Endothelial cell (in vitro differentiated cells): ENCODE measurements around the gene AP4M1. TPM values are rescaled to one million over a fixed set of nuclear protein-coding genes. Genes with fewer than 3 reads are reported as not detected.

Source experiments
- DNase-seq: peaks from one replicate; pipeline ENCODE4 v3.0.0; 2021; ENCODE audit warnings: low spot score
- H3K27ac Mint-ChIP-seq: one replicate; pipeline ENCODE4 v1.8.0; 2021; ENCODE audit warnings: mixed read lengths, inconsistent platforms; ENCODE audit not compliant: unreplicated experiment
- H3K27me3 Mint-ChIP-seq: one replicate; pipeline ENCODE4 v1.8.0; 2021; ENCODE audit warnings: mild to moderate bottlenecking, moderate library complexity, mixed read lengths, inconsistent platforms; ENCODE audit not compliant: unreplicated experiment
- H3K36me3 Mint-ChIP-seq: one replicate; pipeline ENCODE4 v1.8.0; 2021; ENCODE audit warnings: mild to moderate bottlenecking, low read depth, mixed read lengths, inconsistent platforms; ENCODE audit not compliant: unreplicated experiment
- H3K4me1 Mint-ChIP-seq: one replicate; pipeline ENCODE4 v1.8.0; 2021; ENCODE audit warnings: mild to moderate bottlenecking, mixed read lengths, inconsistent platforms; ENCODE audit not compliant: unreplicated experiment
- H3K4me3 Mint-ChIP-seq: one replicate; pipeline ENCODE4 v1.8.0; 2021; ENCODE audit warnings: mild to moderate bottlenecking, mixed read lengths, inconsistent platforms; ENCODE audit not compliant: unreplicated experiment
- H3K9me3 Mint-ChIP-seq: one replicate; pipeline ENCODE4 v1.8.0; 2021; ENCODE audit warnings: mixed read lengths, inconsistent platforms; ENCODE audit not compliant: unreplicated experiment
- total RNA-seq: library from RNA; stranded (reverse); fragmentation: NEBNext Ultra II Directional; extraction: Animal tissue kit (Norgen Biotek cat#: 25700); gene quantifications from one replicate; pipeline ENCODE4 v1.2.1, GENCODE V29; 2021; ENCODE audit not compliant: unreplicated experiment
- TF ChIP-seq, protein P1 (sequence below): fragments of 200-600 bp; sonication (generic); IDR thresholded peaks from one replicate; pipeline ENCODE4 v1.5.0; 2021; ENCODE audit warnings: antibody characterized with exemption; ENCODE audit not compliant: unreplicated experiment

The AP4M1 gene
- total RNA-seq, 1 donor from 2014 or later = 17.8 TPM

GRCh38 chr7:100077205-100077604, 24.2 kb upstream of the AP4M1 start:
- Mint-ChIP-seq H3K27me3 (peaks cover 29% of the 10 kb centered on the region), H3K4me3 (peak overlapping the region; percentile 44), H3K9me3 (peaks cover 4% of the 10 kb centered on the region), H3K36me3 (peaks cover 62% of the 10 kb centered on the region), H3K4me1 (peaks cover 17% of the 10 kb centered on the region), H3K27ac (no peak overlapping the region)
- TF ChIP-seq, protein P1, sequence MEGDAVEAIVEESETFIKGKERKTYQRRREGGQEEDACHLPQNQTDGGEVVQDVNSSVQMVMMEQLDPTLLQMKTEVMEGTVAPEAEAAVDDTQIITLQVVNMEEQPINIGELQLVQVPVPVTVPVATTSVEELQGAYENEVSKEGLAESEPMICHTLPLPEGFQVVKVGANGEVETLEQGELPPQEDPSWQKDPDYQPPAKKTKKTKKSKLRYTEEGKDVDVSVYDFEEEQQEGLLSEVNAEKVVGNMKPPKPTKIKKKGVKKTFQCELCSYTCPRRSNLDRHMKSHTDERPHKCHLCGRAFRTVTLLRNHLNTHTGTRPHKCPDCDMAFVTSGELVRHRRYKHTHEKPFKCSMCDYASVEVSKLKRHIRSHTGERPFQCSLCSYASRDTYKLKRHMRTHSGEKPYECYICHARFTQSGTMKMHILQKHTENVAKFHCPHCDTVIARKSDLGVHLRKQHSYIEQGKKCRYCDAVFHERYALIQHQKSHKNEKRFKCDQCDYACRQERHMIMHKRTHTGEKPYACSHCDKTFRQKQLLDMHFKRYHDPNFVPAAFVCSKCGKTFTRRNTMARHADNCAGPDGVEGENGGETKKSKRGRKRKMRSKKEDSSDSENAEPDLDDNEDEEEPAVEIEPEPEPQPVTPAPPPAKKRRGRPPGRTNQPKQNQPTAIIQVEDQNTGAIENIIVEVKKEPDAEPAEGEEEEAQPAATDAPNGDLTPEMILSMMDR = no peak
- no peak for DNase-seq

DNA sequence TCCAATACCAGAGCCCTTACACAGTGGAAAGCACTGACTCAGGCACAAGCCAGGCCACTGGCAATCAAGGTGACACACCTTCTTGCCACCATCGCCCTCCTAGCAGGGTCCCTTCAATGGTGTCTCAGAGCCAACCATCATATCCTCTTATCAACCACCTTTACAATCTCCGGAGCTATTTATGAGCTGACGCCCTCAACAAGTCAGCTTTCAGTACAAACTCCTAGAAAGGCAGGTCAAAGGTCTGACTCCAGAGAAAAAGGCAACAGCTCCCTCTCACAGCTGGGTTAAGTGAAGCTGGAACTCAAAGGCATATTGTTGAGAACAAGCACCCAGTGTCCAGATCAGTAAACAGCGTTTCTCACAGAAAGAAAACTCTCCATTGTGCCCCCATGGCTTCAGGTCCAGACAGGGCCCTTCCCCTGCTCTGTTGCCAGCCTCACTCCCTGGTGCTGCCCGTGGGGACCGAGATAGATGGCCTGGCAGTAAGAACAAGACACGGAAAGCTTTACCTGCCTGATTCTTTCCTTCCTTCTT, 22.4 kb upstream of the AP4M1 start:
- no peak for DNase-seq
- Mint-ChIP-seq H3K36me3 (peaks cover 48% of the 10 kb centered on the region), H3K4me1 (peaks cover 22% of the 10 kb centered on the region), H3K4me3 (peak overlapping the region; percentile 87), H3K9me3 (no peaks in the 10 kb centered on the region), H3K27me3 (peaks cover 32% of the 10 kb centered on the region), H3K27ac (peak overlapping the region; percentile 74)
- TF ChIP-seq, protein P1 = no peak

GRCh38 chr7:100080907-100081534, 20.4 kb upstream of the AP4M1 start:
- TF ChIP-seq, protein P1 = no peak
- DNase-seq = no peak

GRCh38 chr7:100081535-100082102, 19.8 kb upstream of the AP4M1 start, which contains the start of gene ZNF3:
TSS of gene ZNF3 (minus strand) at chr7:100081723. CDS start at chr7:100077357, 4,366 bp downstream.
- H3K4me3 Mint-ChIP-seq = peak within 1 kb of the TSS; percentile 96
- peaks cover 22% of the 10 kb centered on the region for H3K4me1 Mint-ChIP-seq
- H3K27ac Mint-ChIP-seq = peak within 1 kb of the TSS; percentile 98
- peaks cover 23% of the 10 kb centered on the region for H3K36me3 Mint-ChIP-seq
- H3K9me3 Mint-ChIP-seq = no peaks in the 10 kb centered on the region
- peaks cover 28% of the 10 kb centered on the region for H3K27me3 Mint-ChIP-seq
- peak; percentile 99 for DNase-seq
- TF ChIP-seq, protein P1 = peak; percentile 98

More at GRCh38 chr7:100080907-100081534, 20.4 kb upstream of the AP4M1 start:
- Mint-ChIP-seq H3K36me3 (peaks cover 29% of the 10 kb centered on the region), H3K9me3 (no peaks in the 10 kb centered on the region), H3K4me3 (peak overlapping the region; percentile 96), H3K27ac (peak overlapping the region; percentile 95), H3K27me3 (peaks cover 29% of the 10 kb centered on the region), H3K4me1 (peaks cover 22% of the 10 kb centered on the region)

GRCh38 chr7:100082978-100083377, 18.5 kb upstream of the AP4M1 start:
- H3K27me3 Mint-ChIP-seq = peaks cover 28% of the 10 kb centered on the region
- peak overlapping the region; percentile 92 for H3K4me3 Mint-ChIP-seq
- TF ChIP-seq, protein P1 = no peak
- peaks cover 28% of the 10 kb centered on the region for H3K4me1 Mint-ChIP-seq
- H3K36me3 Mint-ChIP-seq = peaks cover 15% of the 10 kb centered on the region
- DNase-seq = no peak
- no peaks in the 10 kb centered on the region for H3K9me3 Mint-ChIP-seq
- peak overlapping the region; percentile 98 for H3K27ac Mint-ChIP-seq
